Ovary (tissue), 3 donors: ENCODE data around the gene MKLN1.

Experiments used
- POLR2A ChIP-seq: fragments of 450-650 bp; IDR thresholded peaks from one replicate; pipeline ENCODE4 v1.6.1; 2017; ENCODE audit warnings: antibody characterized with exemption, mild to moderate bottlenecking, moderate library complexity
- TF ChIP-seq, protein P1 (sequence below), 3 donors: fragments of 450-650 bp in 2 of 3; fragments of 200-600 bp in 1 of 3; IDR thresholded peaks; one replicate each; pipeline versions ENCODE4 v1.5.1 to v1.8.0; 2016 to 2022; ENCODE audit warnings: antibody characterized with exemption in 3 of 3, mild to moderate bottlenecking in 1 of 3
- donor health status: DM: no; HTN: no; CAD: no.

- TF ChIP-seq, protein P1, sequence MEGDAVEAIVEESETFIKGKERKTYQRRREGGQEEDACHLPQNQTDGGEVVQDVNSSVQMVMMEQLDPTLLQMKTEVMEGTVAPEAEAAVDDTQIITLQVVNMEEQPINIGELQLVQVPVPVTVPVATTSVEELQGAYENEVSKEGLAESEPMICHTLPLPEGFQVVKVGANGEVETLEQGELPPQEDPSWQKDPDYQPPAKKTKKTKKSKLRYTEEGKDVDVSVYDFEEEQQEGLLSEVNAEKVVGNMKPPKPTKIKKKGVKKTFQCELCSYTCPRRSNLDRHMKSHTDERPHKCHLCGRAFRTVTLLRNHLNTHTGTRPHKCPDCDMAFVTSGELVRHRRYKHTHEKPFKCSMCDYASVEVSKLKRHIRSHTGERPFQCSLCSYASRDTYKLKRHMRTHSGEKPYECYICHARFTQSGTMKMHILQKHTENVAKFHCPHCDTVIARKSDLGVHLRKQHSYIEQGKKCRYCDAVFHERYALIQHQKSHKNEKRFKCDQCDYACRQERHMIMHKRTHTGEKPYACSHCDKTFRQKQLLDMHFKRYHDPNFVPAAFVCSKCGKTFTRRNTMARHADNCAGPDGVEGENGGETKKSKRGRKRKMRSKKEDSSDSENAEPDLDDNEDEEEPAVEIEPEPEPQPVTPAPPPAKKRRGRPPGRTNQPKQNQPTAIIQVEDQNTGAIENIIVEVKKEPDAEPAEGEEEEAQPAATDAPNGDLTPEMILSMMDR (IDR thresholded peaks at IDR 0.05): no peak
- TF ChIP-seq POLR2A: no peak
Measured at GRCh38 chr7:131306777-131307176, 20.9 kb upstream of the MKLN1 start.
